NCI-H82 treated with DMSO at 0.1 percent for 48 hours (cell line): Measurements from ENCODE around the gene MLLT6.

Experiments
- DNase-seq: peaks from one replicate; lab custom pipeline; 2025; ENCODE audit not compliant: unreplicated experiment; lab: John Stamatoyannopoulos, UW

The MLLT6 gene

DNA sequence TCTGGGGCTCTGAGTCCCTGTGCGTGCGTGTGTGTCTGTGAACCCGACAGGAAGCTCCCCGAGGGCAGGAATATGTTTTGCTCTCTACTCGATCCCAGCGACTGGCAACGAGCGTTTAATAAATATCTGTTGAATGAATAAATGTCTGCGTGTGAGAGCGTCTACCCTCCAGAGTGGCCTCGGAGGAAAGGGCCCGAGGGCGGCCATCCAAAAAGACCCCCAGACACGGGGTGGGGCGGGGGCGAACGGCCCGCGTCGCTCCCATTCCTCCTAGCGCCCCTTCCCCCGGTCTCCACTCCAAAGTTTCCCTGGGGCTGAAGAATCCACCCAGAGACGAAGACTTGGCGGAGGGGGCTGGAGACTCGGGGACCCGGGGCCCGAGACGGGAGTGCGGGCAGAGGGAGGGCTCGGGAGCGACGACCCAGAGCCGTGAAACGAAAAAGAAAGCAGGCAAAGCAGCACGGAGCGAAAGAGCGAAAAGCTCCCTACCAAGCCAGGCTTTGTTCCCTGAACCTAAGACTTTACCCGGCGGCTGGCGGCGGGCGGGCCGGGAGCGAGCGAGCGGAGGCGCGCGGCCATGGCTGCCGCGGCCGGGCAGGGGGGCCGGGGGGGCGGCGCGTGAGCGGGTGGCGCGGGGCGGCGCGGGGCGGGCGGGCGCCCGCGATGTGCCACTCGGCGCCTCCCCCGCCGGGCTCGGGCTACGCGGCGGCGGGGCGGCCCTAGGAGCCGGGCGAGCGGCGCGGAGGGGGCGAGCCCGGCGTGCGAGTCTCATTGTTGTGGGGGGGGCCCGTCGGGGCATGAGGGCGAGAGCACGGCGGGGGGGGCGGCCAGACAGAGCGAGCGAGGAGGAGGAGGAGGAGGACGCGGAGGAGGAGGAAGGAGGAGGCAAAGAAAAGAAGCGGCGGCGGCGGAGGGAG, at the start of gene MLLT6:
TSS of gene MLLT6 (plus strand) at position 668 of the 917 bp plus-strand sequence. CDS start 360 bp downstream, outside the sequence.
- DNase-seq = peak; percentile 31

DNA sequence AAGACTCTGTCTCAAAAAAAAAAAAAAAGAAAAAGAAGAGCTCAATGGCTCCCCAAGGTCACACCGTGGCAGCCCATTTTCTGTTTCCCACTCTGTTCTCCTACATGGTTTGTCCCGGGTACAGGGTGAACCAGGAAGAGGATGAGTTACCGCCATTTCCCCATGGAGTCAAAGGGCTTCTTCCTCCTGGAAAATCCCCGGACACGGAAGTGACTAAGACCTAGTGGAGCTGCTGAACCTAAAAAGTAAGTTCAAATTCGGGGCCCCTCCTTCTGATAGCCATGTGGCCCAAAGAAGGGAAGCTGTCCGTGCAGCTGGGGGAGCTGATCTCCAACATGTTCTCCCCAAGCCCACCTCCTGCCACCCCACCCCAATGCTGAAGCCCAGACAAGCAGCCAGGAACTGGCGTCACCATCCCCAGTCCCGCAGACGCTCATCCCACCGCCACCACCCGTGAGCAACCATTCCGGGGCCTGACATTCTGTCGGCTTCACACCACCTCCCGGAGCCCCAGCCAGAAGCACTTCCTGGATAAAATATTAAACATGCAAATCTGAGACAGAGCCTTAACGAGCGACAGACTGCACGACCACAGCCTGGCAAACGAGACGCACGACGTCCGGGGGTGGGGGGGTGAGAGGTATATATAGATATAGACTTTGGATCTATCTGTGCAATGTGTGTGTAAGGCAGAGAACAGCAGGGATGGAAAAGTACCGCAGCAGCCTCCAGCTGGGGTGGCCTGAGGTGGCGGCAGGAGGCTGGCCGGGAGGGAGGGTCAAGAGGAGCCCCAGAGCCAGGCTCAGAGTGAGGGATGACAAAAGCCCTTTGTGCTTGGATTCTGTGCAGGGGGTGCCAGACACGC, 47.9 kb upstream of the MLLT6 start:
- DNase-seq = no peak

DNA sequence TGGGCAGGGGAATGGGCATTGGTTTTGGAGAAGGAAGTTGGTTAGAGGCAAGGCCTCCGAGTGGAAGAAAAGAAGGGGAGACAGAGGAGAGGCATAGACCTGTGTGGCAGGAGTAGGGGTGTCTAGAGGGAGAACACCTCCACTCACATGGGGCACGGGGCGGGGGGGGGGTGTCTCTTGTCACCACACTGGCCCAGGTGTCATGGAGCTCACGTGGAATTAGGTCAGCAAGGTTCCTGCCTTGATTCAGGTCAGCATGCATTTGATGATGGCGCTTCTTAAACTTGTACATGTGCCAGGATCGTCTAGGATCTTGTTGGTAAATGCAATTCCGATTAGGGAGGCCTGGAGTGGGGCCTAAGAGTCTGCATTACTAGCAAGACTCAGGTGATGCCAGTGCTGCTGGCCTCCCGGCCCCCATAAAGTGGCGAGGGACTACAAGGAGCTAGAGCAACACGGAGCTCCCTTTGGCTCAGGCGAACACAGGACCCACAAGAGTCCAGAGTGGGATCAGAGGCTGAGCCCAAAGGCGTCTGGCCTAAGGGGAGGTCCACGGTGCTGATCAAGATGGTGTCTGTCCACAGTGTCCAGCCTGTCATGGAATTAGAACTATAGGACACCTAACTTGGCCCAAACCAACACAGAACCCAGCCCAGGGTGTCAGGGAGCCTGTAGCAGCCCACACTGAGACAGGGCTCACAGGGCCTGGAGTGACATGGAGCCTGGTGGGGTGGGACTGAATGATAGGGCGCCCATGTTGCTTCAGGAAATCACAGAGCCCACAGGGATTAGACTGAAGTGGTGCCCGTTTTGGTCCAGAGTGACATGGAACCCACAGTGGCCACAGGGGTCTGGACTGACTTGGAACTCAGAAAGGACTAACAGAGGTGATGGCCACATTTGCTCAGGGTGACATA, 47.0 kb upstream of the MLLT6 start:
- DNase-seq = no peak

DNA sequence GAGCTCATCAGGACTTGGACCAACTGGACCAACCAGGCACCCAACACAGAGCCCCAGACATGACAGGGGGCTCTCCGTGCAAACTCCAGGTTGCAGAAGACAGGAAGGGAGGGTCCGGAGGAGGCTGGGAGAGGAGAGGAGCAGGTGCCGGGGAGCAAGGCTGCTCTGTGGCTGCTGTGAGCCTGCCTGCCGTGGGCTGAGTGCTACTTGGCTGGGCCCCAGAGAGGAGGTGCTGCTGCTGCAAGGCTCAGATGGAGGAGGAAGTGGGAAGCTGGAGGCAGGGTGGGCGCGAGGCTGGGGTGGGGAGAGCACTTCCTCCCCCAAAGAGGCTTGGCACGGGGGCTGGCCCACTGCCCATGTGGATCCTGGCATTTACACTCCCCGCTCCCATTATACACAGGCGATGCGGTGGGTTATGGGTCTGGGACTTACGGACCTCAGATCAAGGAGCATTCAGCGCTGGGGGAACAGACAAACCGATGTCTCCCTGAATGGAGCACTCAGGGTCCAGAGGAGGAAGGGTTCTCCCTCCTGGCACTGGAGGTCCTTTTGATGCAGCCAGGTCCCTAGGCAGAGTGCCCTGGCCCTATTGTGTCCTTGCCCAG, 46.2 kb upstream of the MLLT6 start:
- DNase-seq = no peak

DNA sequence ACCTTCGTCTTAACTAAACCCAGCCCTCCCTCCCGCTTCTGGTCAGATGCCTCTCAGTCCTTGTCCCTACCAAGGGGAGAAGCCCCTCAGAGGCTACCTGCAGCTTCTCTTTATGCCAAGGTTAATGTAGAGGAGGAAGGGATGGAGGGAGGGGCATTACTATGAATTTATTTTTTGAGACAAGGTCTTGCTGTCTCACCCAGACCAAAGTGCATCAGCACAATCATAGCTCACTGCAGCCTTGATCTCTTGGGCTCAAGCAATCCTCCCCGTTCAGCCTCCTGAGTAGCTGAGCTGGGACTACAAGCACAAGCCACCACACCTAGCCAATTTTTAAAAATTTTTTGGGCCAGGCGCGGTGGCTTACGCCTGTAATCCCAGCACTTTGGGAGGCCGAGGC, 45.7 kb upstream of the MLLT6 start:
- no peak for DNase-seq

DNA sequence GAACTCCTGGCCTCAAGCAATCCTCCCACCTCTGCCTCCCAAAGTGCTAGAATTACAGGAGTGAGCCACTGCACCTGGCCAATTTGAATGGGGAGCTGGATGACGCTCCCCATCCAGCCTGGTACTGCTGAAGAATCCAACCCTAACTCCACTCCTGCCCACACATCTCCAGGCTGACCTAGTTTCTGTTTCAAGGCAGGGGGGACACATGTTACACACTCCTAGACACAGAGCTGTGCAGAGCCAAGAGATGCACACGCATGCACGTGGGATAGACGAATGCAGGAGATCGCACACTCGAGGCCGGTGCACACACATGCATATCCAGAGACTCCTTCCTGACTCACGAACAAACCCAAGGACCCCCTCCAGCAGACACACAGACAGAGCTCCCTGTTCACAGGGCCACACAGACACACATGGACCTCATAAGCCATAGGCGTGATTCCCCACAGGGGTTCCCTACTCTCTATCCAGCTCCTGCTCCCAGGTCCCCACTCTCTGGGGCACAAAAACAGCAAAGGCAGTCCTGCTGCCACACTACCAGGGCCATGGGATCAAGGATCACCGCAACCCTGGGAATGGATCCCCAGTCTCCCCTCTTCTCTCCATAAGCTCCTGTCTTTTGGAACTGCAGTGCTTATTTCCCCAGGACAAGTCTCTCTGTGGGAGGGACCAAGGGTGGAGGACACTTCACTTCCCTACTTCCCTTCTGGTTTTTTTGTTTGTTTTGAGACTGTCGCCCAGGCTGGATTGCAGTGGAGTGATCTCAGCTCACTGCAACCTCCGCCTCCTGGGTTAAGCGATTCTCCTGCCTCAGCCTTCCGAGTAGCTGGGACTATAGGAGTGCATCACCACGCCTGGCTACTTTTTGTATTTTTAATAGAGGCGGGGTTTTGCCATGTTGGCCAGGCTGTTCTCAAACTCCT, 44.7 kb upstream of the MLLT6 start:
- DNase-seq = no peak

DNA sequence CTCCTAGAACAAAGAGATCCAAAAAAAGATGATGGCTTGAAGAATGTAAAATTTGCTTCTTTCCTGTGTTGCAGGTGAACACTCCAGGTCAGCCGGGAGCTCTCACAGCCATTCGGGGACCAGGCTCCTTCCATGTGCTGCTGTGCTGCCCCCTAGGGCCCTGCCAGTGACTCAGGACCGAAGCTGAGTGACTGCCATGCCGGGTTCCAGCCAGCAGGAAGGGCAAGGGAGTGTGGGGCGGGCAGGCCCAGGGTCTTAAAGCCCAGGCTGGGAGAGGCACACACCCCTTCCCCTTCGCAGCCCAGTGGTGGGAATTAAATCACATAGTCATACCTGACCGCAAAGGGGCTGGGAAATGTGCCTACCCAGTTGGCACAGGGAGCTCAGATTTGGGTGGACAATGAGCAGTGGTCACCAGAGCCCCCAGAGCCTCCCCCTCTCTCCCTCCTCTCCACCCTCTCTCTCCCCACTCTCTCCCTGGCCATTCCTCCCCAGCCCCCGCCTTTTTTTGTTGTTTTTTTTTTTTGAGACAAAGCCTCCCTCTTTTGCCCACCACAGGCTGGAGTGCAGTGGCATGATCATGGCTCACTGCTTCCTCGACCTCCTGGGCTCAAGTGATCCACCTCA, 41.8 kb upstream of the MLLT6 start:
- DNase-seq = peak; percentile 70

DNA sequence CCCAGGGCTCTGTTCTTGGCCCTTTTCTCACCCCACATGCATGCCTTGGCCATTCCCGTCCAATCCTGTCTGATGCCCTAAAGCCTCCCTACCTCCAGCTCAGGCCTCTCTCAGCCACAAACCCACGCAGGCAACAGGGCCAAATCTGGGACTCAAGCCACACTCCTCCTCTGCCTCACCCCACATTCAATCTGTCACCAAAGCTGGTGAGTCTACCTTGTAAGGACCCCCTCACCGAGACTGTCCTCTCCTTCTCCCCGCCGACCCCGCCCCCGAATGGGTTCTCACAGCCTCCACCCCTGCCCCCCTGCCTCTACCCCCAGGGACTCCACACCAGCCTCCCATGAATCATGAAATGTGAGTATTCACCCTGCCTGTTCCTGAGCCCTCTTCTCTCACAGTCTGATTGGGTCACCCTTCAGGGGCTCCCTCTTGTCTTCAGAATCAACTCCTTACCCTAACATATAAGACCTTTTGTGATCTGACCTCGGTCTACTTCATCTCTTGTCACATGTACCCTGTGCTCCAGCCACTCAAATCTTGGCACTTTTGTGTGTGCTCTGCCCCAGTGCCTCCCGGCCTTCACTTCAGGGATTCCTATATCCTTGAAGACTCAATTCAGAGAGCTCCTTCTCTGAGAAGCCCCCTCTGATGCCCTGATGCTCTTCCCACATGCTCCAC, 41.0 kb upstream of the MLLT6 start:
- DNase-seq = no peak

DNA sequence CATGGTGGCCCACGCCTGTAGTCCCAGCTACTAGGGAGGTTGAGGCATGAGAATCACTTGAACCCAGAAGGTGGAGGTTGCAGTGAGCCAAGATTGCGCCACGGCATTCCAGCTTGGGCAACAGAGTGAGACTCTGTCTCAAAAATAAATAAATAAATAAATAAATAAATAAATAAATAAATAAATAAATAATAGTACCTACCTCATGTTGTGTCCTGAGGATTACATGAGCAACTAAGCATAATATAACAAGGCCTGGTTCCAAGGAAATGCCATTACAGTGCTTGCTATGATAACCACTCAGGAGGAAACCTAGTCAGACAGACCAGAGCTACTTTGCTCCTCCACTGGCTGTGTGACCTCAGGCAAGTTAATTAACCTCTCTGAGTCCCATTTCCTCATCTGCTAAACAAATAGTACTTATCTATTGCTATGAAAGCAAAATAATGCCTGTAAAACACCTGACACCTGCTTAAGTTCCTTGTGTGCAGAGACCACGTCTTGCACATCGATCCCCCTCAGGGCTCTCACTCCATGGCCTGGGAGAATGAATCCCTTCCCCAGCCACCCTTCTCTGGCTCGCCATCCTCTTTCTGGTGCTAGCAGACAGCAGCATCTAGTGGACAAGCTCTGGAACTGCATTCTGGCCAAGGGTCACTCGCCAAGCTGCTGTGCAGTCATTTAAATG, 37.8 kb upstream of the MLLT6 start:
- peak; percentile 57 for DNase-seq

DNA sequence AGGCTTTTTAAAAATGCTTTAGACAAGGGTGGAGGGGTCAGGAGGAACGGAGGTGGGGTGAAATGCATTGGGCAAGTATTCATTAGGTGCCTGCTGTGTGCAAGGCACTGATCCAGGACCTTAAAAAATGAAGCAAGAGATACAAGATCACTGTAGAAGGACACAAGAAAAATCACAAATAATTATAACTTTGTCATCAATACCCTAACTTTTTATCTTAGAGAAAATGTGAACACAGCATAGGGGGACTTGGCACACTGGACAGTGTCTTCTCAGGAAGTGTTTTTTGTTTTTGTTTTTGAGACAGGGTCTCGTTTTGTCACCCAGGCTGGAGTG, 37.3 kb upstream of the MLLT6 start:
- no peak for DNase-seq

DNA sequence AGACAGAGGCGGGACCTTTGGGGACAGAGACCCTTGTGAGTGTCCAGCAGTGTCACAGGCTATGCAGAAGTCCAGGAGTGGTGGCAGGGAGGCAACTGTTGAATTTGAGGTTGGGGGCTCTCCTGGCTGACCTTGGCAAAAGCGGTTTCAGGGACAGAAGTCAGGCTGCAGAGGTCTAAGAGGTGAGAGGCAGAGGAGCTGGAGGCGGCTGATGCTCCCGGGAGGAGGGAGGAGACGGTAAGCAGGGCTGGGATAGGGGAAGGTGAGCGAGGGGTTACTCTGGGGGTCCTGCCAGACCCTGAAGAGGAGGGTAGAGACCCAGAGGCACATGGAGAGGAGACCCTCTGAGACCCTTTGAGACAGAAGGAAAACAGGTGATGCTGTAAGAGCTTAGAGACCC, 35.6 kb upstream of the MLLT6 start:
- no peak for DNase-seq

DNA sequence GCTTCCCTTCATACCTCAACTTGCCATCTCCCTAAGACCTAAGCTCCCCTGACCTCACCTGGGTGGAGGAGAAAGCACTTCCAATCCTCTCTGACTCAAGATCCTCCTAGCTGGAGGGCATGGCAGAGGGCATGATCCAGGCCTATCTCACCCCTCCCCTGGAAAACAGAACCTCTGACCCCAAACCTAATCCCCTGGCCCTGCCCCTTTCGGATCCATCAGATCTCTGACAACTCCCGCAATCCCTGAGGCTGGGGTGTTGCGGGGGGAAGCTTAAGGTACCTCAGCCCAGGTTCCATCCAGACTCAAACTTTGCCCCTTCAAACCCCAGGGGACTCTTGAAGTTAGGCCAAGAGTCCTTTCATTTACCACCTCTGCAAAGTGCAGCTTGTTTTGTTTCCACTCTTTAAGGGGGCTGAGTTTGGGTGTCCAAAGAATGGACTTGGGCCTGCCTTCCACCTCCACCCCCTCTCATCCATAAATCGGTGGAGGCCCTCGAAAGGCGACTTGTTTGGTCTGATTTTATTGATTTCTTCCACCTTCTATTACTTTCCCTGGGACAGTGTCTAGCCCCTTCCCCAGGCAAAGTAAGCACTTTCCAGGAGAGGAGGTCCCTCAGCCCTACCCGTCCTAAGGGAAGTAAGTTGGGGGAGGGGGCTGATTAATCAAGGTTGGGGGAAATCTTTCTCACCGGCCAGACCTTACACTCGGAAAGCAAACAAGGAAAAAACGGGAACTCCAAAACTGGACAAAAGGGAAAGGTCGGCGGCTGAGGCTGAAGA, 32.9 kb upstream of the MLLT6 start:
- DNase-seq = no peak

DNA sequence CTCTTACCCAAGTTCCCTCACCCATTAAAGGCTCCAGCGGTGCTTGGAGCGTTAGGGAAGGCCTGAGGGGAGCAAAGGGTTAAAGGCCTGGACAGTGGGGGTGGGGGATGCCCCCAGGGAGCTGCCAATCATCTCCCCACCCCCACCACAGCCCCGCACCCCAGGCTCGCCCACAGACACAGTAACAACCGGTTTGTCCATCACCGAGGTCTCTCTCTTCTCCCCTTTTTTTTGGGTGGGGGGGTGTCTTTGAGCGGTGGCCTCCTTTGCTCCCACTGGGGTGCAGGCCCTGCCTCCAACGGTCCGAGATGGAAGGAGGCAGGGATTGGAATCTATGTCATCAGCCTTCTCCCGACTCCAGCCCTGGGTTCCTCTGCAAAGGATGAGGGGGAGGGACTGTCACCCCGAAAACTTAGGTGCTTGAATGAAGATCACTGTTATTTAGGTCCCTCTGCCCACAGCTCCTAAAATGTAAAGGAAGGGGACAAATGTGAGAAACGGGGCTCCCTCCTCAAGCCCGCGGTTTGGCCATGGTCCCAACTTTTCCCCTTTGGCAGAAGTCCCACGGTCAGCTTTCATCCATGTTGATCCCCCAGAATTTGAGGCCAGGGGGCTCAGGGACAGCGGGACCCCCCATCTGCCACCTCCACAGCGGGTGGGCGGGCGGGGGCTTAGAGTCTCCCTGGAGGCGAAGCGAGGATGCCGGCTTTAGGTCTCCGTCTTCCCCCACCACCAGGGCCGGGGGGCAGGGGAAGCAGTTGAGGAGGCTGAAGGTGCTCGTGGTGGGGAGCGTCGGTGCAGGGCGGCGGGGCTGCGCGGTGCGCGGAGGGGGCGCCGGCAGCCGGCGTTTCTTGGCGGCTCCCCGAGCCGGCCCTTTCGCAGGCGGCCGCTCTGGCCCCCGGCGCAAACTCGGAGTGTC, 32.0 kb upstream of the MLLT6 start:
- DNase-seq = no peak

DNA sequence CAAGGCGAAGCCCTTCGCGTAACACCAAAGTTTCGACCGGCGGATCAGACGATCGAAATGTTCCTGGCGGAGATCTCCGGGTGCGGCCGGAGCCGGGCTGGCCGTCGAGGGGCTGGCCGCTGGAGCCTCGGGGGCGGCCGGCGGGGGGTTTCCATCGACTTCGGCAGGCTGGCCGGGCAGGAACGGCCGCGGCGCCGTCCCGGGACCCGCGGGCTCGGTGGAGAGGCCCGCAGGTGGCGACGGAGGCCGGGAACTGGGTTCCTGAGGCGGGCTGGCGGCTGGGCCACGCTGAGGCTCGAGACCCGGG, 31.4 kb upstream of the MLLT6 start:
- no peak for DNase-seq

DNA sequence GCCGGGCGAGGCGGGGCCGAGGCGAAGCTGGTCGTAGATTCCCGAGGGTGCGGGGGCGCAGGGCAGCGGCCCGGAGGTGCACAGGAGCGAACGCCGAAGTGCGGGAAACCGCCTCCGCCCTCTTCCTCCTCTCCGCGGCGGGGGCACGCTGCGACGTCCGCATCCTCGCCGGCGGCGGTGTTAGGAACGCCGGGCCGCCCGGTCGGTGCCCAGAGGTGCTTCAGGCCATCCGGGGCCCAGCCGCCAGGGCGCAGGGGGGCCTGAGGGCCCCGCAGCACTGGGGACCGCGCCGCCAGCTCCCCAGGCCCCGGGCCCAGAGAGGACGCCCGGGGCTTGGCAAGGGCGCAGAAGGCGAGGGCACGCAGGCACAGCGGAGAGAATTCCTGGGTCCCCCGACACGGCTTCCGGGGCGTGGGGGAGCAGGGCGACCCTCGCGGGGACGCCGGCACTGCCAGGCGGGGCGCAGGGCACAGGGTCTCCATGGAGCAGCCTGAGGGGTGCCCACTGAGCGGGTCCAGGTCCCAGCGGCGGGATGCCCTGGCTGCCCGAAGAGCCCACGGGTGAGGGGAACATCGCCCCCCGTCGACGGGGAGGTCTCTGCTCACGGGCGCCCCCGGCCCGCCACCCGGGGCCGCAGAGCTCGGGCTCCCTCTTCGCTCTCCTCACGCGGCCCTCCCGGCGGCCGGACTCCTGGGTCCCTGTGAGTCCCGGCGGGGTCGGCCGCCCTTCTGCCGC, 30.9 kb upstream of the MLLT6 start:
- DNase-seq = no peak
